Hepatocyte (in vitro differentiated cells): Measurements from ENCODE around the gene LRRC26.

ENCODE experiments used
- CTCF ChIP-seq: fragments of 200-600 bp; sonication (generic); IDR thresholded peaks from 2 replicates; pipeline ENCODE4 v1.5.1; 2016; ENCODE audit warnings: antibody characterized with exemption, mild to moderate bottlenecking; ENCODE audit not compliant: poor library complexity
- EZH2 ChIP-seq: fragments of 200-600 bp; sonication (generic); IDR thresholded peaks from 2 replicates; pipeline ENCODE4 v1.6.1; 2016; ENCODE audit warnings: antibody characterized with exemption, mild to moderate bottlenecking, borderline replicate concordance
- EZH2phosphoT487 ChIP-seq: fragments of 200-600 bp; sonication (generic); IDR thresholded peaks from one replicate; pipeline ENCODE4 v1.6.1; 2018; ENCODE audit warnings: antibody characterized with exemption, mild to moderate bottlenecking, low read depth, moderate library complexity; ENCODE audit not compliant: unreplicated experiment, severe bottlenecking

GRCh38 chr9:137163805-137164204, 6.0 kb downstream of the LRRC26 start:
- TF ChIP-seq CTCF, result no peak
- TF ChIP-seq EZH2, result no peak
- TF ChIP-seq EZH2phosphoT487, result no peak
